Measurements from ENCODE around the gene FAM241A. TPM values are rescaled to one million over a fixed set of nuclear protein-coding genes. Genes with fewer than 3 reads are reported as not detected.
"Not testable (repeated sequence)": the region's sequence is repeated elsewhere in the genome, so short reads cannot be mapped to it uniquely, and the experiment has no call there.

The FAM241A gene
- total RNA-seq, 3 donors from 2014 or later (not counting 1 experiment from before 2014, with no cell fraction given): 0.36 to 0.75 (median 0.40) TPM

- DNase-seq (peak in 1 of 2 donors; percentile 60), ATAC-seq (peak in 2 of 3 donors; percentile 54 to 62)
- H3K36me3 ChIP-seq (ENCODE audit: control insufficient read depth, insufficient read depth, low read length): no peaks in the 10 kb centered on the region
- no peak overlapping the region for H3K4me3 Mint-ChIP-seq
- H3K9me3 Mint-ChIP-seq: no peaks in the 10 kb centered on the region
- TF ChIP-seq CTCF (IDR thresholded peaks at IDR 0.05): no peak
- H3K27me3 Mint-ChIP-seq (ENCODE audit: low read depth in 2 of 2): no peaks in the 10 kb centered on the region
- no peaks in the 10 kb centered on the region for H3K36me3 Mint-ChIP-seq
- no peaks in the 10 kb centered on the region for H3K27me3 ChIP-seq (ENCODE audit: control insufficient read depth, insufficient read depth, low read length)
- H3K4me1 Mint-ChIP-seq: peaks cover 9% of the 10 kb centered on the region in 2 donors
- H3K27ac ChIP-seq (ENCODE audit: low read length): no peak overlapping the region
- no peak overlapping the region for H3K27ac Mint-ChIP-seq
- intact Hi-C loops (cut with micrococcal nuclease): no loop called here
- H3K4me3 ChIP-seq (ENCODE audit: low read length): no peak overlapping the region
- H3K9me3 ChIP-seq (ENCODE audit: control insufficient read depth, insufficient read depth, low read length): no peaks in the 10 kb centered on the region
- H3K4me1 ChIP-seq (ENCODE audit: control insufficient read depth, insufficient read depth, low read length): no peaks in the 10 kb centered on the region
These were observed 22.5 kb downstream of the FAM241A start for GRCh38 chr4:112167794-112168193.

DNA sequence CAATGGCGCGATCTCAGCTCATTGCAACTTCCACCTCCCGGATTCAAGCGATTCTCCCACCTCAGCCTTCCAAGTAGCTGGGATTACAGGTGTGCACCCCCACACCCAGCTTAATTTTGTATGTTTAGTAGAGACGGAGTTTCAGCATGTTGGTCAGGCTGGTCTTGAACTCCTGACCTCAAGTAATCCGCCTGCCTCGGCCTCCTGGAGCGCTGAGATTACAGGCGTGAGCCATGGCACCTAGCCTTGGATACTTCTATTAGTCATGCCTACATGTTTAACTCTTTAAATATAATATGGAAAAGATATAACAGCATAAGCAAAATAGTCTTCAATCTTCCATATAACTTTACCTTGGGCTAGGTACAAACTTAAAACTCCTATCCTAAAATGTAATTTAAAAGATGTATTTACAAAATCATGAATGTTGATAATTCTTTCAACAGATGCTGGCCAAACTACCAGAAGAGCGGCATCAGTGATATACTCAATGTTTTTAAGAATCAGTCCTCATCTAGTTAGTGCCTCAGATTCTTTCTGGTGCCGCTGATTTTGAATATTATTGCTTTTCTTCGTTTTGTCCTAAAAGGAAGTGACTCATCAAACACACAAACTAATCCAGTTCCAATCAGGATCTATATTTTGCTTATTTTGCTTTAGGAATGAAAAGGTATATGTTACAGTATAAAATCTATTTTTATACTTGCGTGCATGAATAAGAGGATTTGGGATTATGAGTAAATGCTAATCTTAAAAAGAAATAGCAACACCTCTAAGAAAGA lies 23.7 kb downstream of the FAM241A start:
- no peaks in the 10 kb centered on the region for H3K27me3 ChIP-seq (ENCODE audit: control insufficient read depth, insufficient read depth, low read length)
- no peak for TF ChIP-seq CTCF (IDR thresholded peaks at IDR 0.05)
- no peak for ATAC-seq
- WGBS (ENCODE audit: insufficient coverage): 92% methylated on average over 3 of the region's 13 CpGs
- peaks cover 9% of the 10 kb centered on the region in 2 donors for H3K4me1 Mint-ChIP-seq
- no peak for DNase-seq
- H3K36me3 Mint-ChIP-seq: no peaks in the 10 kb centered on the region
- no peak overlapping the region for H3K4me3 ChIP-seq (ENCODE audit: low read length)
- H3K27ac Mint-ChIP-seq: no peak overlapping the region
- H3K27me3 Mint-ChIP-seq (ENCODE audit: low read depth in 2 of 2): no peaks in the 10 kb centered on the region
- intact Hi-C loops (cut with micrococcal nuclease): no loop called here
- H3K4me1 ChIP-seq (ENCODE audit: control insufficient read depth, insufficient read depth, low read length): no peaks in the 10 kb centered on the region
- no peaks in the 10 kb centered on the region for H3K9me3 Mint-ChIP-seq
- no peaks in the 10 kb centered on the region for H3K36me3 ChIP-seq (ENCODE audit: control insufficient read depth, insufficient read depth, low read length)
- H3K27ac ChIP-seq (ENCODE audit: low read length): no peak overlapping the region
- H3K9me3 ChIP-seq (ENCODE audit: control insufficient read depth, insufficient read depth, low read length): no peaks in the 10 kb centered on the region
- no peak overlapping the region for H3K4me3 Mint-ChIP-seq

GRCh38 chr4:112170451-112170993 lies 25.3 kb downstream of the FAM241A start:
- DNase-seq (no peak), ATAC-seq (no peak)
- Histone ChIP-seq H3K4me3 (ENCODE audit: low read length) (no peak overlapping the region), H3K27me3 (ENCODE audit: control insufficient read depth, insufficient read depth, low read length) (no peaks in the 10 kb centered on the region), H3K4me1 (ENCODE audit: control insufficient read depth, insufficient read depth, low read length) (no peaks in the 10 kb centered on the region), H3K27ac (ENCODE audit: low read length) (no peak overlapping the region), H3K9me3 (ENCODE audit: control insufficient read depth, insufficient read depth, low read length) (no peaks in the 10 kb centered on the region), H3K36me3 (ENCODE audit: control insufficient read depth, insufficient read depth, low read length) (no peaks in the 10 kb centered on the region)
- Mint-ChIP-seq H3K36me3 (no peaks in the 10 kb centered on the region), H3K4me1 (peaks cover 9% of the 10 kb centered on the region in 2 donors), H3K9me3 (no peaks in the 10 kb centered on the region), H3K27me3 (ENCODE audit: low read depth in 2 of 2) (no peaks in the 10 kb centered on the region), H3K4me3 (no peak overlapping the region), H3K27ac (no peak overlapping the region)
- WGBS (ENCODE audit: insufficient coverage): 100% methylated on average over 2 of the region's 3 CpGs
- intact Hi-C loops (cut with micrococcal nuclease): no loop called here
- no peak for TF ChIP-seq CTCF (IDR thresholded peaks at IDR 0.05)

DNA sequence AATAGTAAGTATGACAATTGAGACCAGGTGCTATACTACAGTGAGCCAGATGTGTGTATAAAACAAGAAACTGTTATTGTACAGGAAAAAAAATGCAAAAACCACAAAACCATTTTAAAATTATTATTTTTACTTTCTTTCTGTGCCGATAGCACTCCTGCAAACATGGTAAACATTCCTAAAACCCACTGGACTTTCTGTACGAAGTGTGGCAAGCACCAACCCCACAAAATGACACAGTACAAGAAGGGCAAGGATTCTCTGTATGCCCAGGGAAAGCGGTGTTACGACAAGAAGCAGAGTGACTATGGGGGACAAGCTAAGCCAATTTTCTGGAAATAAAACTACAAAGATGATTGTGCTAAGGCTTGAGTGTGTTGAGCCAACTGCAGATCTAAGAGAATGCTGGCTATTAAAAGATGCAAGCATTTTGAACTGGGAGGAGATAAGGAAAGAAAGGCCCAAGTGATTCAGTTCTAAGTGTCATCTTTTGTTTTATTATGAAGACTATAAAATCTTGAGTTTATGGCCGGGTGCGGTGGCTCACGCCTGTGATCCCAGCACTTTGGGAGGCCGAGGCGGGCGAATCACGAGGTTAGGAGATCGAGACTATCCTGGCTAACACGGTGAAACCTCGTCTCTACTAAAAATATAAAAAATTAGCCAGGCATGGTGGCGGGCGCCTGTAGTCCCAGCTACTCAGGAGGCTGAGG lies 26.0 kb downstream of the FAM241A start:
- H3K9me3 ChIP-seq (ENCODE audit: control insufficient read depth, insufficient read depth, low read length); H3K4me3 Mint-ChIP-seq; H3K4me1 Mint-ChIP-seq; intact Hi-C loops (cut with micrococcal nuclease); H3K27ac Mint-ChIP-seq; ATAC-seq; H3K27me3 Mint-ChIP-seq (ENCODE audit: low read depth in 2 of 2); H3K36me3 Mint-ChIP-seq; DNase-seq; H3K4me1 ChIP-seq (ENCODE audit: control insufficient read depth, insufficient read depth, low read length); H3K9me3 Mint-ChIP-seq; H3K27me3 ChIP-seq (ENCODE audit: control insufficient read depth, insufficient read depth, low read length); H3K36me3 ChIP-seq (ENCODE audit: control insufficient read depth, insufficient read depth, low read length); H3K27ac ChIP-seq (ENCODE audit: low read length); H3K4me3 ChIP-seq (ENCODE audit: low read length): not testable (repeated sequence)
- 85% methylated on average over 14 of the region's 16 CpGs for WGBS (ENCODE audit: insufficient coverage)

Data from natural killer cell (primary cell).